GM10266 (cell line): Measurements from ENCODE around the gene PAQR7.

Experiments
- DNase-seq: peaks from one replicate; pipeline ENCODE4 v3.0.0; 2012; ENCODE audit errors: extremely low spot score
- CTCF ChIP-seq: IDR thresholded peaks from 2 replicates; pipeline ENCODE4 v1.5.1; 2012; ENCODE audit warnings: mild to moderate bottlenecking, low read depth; ENCODE audit not compliant: control insufficient read depth, insufficient read depth; ENCODE audit errors: missing control alignments

The PAQR7 gene

GRCh38 chr1:25907601-25908000, 32.1 kb upstream of the PAQR7 start:
- DNase-seq = no peak
- no peak for TF ChIP-seq CTCF

GRCh38 chr1:25906644-25907300, 31.3 kb upstream of the PAQR7 start:
- TF ChIP-seq CTCF = no peak
- no peak for DNase-seq

- peak; percentile 93 for DNase-seq
- TF ChIP-seq CTCF = no peak
Measured at GRCh38 chr1:25905680-25906643, 30.5 kb upstream of the PAQR7 start, which contains the start of gene STMN1. TSS of gene STMN1 (minus strand) at chr1:25906419. CDS start at chr1:25904676, 1,743 bp downstream.

- peak; percentile 97 for DNase-seq
- TF ChIP-seq CTCF = no peak
Measured at GRCh38 chr1:25904943-25905679, 29.6 kb upstream of the PAQR7 start.

- no peak for DNase-seq
- no peak for TF ChIP-seq CTCF
Measured at GRCh38 chr1:25903986-25904385, 28.5 kb upstream of the PAQR7 start.

- no peak for TF ChIP-seq CTCF
- no peak for DNase-seq
Measured at GRCh38 chr1:25902462-25902861, 27.0 kb upstream of the PAQR7 start.
